Neural progenitor cell (in vitro differentiated cells): ENCODE data around the gene ANKDD1A. TPM values are rescaled to one million over a fixed set of nuclear protein-coding genes. Genes with fewer than 3 reads are reported as not detected.

ENCODE experiments used
- DNase-seq: peaks from one replicate; pipeline ENCODE4 v3.0.0-alpha.2; 2016; ENCODE audit warnings: low spot score
- H2AFZ ChIP-seq: fragments of 200-600 bp; sonication (generic); replicated peaks from 2 replicates; pipeline ENCODE4 v1.6.1; 2016; ENCODE audit warnings: antibody characterized with exemption
- H3F3A ChIP-seq: fragments of 200-600 bp; sonication (generic); 2 replicates; pipeline ENCODE4 v1.6.1; 2016; ENCODE audit warnings: antibody characterized with exemption, low read depth
- H3K27ac ChIP-seq: fragments of 200-600 bp; sonication (generic); 2 replicates; pipeline ENCODE4 v1.5.1; 2016; ENCODE audit warnings: mild to moderate bottlenecking
- H3K27me3 ChIP-seq: fragments of 200-600 bp; sonication (generic); 2 replicates; pipeline ENCODE4 v1.6.1; 2016; ENCODE audit warnings: mild to moderate bottlenecking, moderate library complexity
- H3K36me3 ChIP-seq: fragments of 200-600 bp; sonication (generic); 2 replicates; pipeline ENCODE4 v1.5.1; 2016
- H3K4me1 ChIP-seq: fragments of 200-600 bp; sonication (generic); 2 replicates; pipeline ENCODE4 v1.6.1; 2016; ENCODE audit warnings: mixed run types
- H3K4me2 ChIP-seq: fragments of 200-600 bp; sonication (generic); 2 replicates; pipeline ENCODE4 v1.6.1; 2016
- H3K4me3 ChIP-seq: fragments of 200-600 bp; sonication (generic); 2 replicates; pipeline ENCODE4 v1.5.1; 2016
- H3K79me2 ChIP-seq: fragments of 200-600 bp; sonication (generic); 2 replicates; pipeline ENCODE4 v1.6.1; 2016; ENCODE audit warnings: low read depth
- H3K9ac ChIP-seq: fragments of 200-600 bp; sonication (generic); 2 replicates; pipeline ENCODE4 v1.6.1; 2016
- H3K9me3 ChIP-seq: fragments of 200-600 bp; sonication (generic); 2 replicates; pipeline ENCODE4 v1.5.1; 2016; ENCODE audit warnings: low read depth
- H4K20me1 ChIP-seq: fragments of 200-600 bp; sonication (generic); 2 replicates; pipeline ENCODE4 v1.6.1; 2016; ENCODE audit warnings: low read depth
- H3K27ac Mint-ChIP-seq: 3 replicates; pipeline ENCODE4 v1.8.0; 2021; ENCODE audit warnings: mixed read lengths
- H3K27me3 Mint-ChIP-seq: 2 replicates; pipeline ENCODE4 v1.8.0; 2022; ENCODE audit warnings: low read depth, mild to moderate bottlenecking, inconsistent platforms, moderate library complexity, mixed read lengths; ENCODE audit not compliant: insufficient read depth
- H3K36me3 Mint-ChIP-seq: 3 replicates; pipeline ENCODE4 v1.8.0; 2021; ENCODE audit warnings: mixed read lengths
- H3K4me1 Mint-ChIP-seq: 3 replicates; pipeline ENCODE4 v1.8.0; 2021; ENCODE audit warnings: mixed read lengths
- H3K4me3 Mint-ChIP-seq: 3 replicates; pipeline ENCODE4 v1.8.0; 2021; ENCODE audit warnings: mild to moderate bottlenecking, moderate library complexity, mixed read lengths
- H3K9me3 Mint-ChIP-seq: 3 replicates; pipeline ENCODE4 v1.8.0; 2020; ENCODE audit warnings: mixed read lengths
- EZH2 ChIP-seq: fragments of 200-600 bp; sonication (generic); IDR thresholded peaks from 2 replicates; pipeline ENCODE4 v1.6.1; 2017; ENCODE audit warnings: antibody characterized with exemption, mild to moderate bottlenecking, moderate library complexity
- EZH2phosphoT487 ChIP-seq: fragments of 200-600 bp; sonication (generic); IDR thresholded peaks from 2 replicates; pipeline ENCODE4 v1.6.1; 2017; ENCODE audit warnings: antibody characterized with exemption
- total RNA-seq: library from RNA; depleted of rRNA; stranded (reverse); fragments of >200 nt; gene quantifications from 2 replicates; pipeline ENCODE4 v1.2.3, GENCODE V29; 2015; ENCODE audit warnings: low replicate concordance
- TF ChIP-seq, protein P1 (sequence below): fragments of 200-600 bp; sonication (generic); IDR thresholded peaks from 2 replicates; pipeline ENCODE4 v1.5.1; 2017; ENCODE audit warnings: antibody characterized with exemption, mild to moderate bottlenecking

ANKDD1A gene
- total RNA-seq, 1 donor from 2014 or later = 6.1 TPM

DNA sequence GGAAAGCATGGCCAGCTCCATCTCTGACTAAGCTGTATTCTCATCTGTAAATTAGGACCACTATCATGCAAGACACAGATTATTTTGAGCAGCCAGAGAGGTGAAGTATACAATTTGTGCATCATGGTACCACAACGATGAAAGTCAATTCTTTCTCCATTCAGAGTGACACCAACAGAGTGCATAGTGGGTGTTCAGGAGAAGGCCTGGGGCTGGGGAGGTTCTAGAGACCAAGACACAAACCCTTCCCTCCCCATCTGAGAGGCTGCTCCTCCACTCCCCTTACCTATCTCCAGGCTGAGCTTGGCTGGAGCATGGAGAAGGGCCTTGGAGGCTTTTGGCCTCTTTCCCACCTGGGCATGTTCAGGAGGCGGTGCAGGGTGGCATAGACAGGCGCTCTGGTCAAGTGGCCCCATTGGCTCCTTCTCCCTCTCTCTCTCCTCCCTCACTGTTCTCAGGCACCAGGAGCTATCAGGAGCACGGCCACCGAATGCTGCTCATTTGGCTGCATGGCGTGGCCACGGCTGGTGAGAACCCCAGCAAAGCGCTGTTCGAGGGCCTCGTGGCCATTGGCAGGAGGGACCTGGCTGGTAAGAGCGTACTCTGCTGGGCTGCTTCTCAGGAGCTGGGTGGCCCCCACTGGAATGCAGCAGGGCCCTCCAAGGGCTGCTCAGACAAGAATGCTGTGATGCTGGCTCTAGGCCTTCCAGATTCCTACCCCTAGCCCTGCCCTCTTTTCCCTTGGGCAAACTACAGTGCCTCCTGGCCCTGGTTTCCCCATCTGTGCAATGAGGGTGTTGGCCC, 37.9 kb downstream of the ANKDD1A start:
- peaks cover 5% of the 10 kb centered on the region for H3F3A ChIP-seq
- H3K27me3 ChIP-seq = no peaks in the 10 kb centered on the region
- Mint-ChIP-seq H3K4me1 (no peaks in the 10 kb centered on the region), H3K27ac (no peak overlapping the region), H3K4me3 (no peak overlapping the region), H3K36me3 (peaks cover 1% of the 10 kb centered on the region), H3K9me3 (peaks cover 14% of the 10 kb centered on the region), H3K27me3 (peaks cover 5% of the 10 kb centered on the region)
- DNase-seq = no peak
- H3K4me1 ChIP-seq = no peaks in the 10 kb centered on the region
- H4K20me1 ChIP-seq = no peaks in the 10 kb centered on the region
- no peak overlapping the region for H3K9ac ChIP-seq
- no peak overlapping the region for H3K4me2 ChIP-seq
- H3K79me2 ChIP-seq = no peaks in the 10 kb centered on the region
- H3K27ac ChIP-seq = no peak overlapping the region
- H3K9me3 ChIP-seq = no peaks in the 10 kb centered on the region
- H2AFZ ChIP-seq = no peak overlapping the region
- no peaks in the 10 kb centered on the region for H3K36me3 ChIP-seq
- no peak for TF ChIP-seq EZH2
- TF ChIP-seq, protein P1, sequence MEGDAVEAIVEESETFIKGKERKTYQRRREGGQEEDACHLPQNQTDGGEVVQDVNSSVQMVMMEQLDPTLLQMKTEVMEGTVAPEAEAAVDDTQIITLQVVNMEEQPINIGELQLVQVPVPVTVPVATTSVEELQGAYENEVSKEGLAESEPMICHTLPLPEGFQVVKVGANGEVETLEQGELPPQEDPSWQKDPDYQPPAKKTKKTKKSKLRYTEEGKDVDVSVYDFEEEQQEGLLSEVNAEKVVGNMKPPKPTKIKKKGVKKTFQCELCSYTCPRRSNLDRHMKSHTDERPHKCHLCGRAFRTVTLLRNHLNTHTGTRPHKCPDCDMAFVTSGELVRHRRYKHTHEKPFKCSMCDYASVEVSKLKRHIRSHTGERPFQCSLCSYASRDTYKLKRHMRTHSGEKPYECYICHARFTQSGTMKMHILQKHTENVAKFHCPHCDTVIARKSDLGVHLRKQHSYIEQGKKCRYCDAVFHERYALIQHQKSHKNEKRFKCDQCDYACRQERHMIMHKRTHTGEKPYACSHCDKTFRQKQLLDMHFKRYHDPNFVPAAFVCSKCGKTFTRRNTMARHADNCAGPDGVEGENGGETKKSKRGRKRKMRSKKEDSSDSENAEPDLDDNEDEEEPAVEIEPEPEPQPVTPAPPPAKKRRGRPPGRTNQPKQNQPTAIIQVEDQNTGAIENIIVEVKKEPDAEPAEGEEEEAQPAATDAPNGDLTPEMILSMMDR = no peak
- no peak for TF ChIP-seq EZH2phosphoT487
- no peak overlapping the region for H3K4me3 ChIP-seq

DNA sequence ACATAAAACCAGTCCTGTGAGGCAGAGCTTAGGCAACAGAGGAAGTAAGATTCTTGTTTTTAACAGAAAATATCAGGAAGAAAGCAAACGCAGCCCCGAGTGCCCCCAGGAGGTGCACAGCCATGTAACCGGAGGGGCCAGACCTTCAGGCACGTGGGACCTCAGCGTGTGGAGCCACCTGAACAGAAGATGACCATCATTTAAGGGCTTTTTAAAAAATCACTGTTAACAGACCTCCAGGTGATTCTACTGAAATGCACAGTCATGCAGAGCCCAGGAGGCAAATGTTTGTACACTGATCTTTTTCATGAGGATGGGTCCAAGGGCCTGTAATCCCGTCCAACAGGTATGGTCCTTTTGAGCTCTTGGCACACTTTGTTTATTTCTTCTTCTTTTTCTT, 39.2 kb downstream of the ANKDD1A start:
- no peak for DNase-seq
- no peak overlapping the region for H3K4me2 ChIP-seq
- no peak overlapping the region for H3K4me3 ChIP-seq
- no peaks in the 10 kb centered on the region for H3K9me3 ChIP-seq
- Mint-ChIP-seq H3K4me3 (no peak overlapping the region), H3K27me3 (peaks cover 8% of the 10 kb centered on the region), H3K36me3 (peaks cover 11% of the 10 kb centered on the region), H3K27ac (no peak overlapping the region), H3K9me3 (peaks cover 18% of the 10 kb centered on the region), H3K4me1 (no peaks in the 10 kb centered on the region)
- H3K27me3 ChIP-seq = no peaks in the 10 kb centered on the region
- H3K79me2 ChIP-seq = no peaks in the 10 kb centered on the region
- no peaks in the 10 kb centered on the region for H3K36me3 ChIP-seq
- H3K27ac ChIP-seq = no peak overlapping the region
- H4K20me1 ChIP-seq = no peaks in the 10 kb centered on the region
- TF ChIP-seq EZH2 (no peak), EZH2phosphoT487 (no peak)
- TF ChIP-seq, protein P1 = no peak
- H2AFZ ChIP-seq = no peak overlapping the region
- no peaks in the 10 kb centered on the region for H3K4me1 ChIP-seq
- peaks cover 5% of the 10 kb centered on the region for H3F3A ChIP-seq
- H3K9ac ChIP-seq = no peak overlapping the region

DNA sequence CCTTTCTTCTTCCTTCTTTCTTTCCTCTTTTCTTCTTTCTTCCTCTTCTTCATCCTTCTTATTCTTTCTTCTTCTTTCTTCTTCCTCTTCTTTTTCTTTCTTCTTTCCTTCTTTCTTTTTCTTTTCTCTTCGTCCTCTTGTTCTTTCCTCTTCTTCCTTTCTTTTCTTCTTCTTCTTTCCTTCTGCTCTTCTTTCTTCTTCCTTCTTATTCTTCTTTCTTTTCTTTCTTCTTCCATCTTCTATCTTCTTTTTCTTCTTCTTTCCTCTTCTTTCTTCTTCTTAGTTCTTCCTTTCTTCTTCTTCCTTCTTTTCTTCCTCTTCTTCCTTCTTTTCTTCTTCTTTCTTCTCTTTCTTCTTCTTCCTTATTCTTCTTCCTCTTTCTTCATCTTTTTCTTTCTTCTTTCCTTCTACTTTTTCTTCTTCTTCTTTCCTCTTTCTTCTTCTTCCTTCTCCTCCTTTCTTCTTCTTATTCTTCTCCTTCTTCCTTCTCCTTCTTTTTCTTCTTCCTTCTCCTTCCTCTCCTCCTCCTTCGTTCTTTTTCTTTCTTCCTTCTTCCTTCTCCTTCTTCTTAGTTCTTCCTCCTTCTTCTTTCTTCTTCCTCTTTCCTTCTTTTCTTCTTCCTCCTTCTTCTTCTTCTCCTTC, 40.2 kb downstream of the ANKDD1A start:
- Histone ChIP-seq H3K4me2 (no peak overlapping the region), H3K4me1 (no peaks in the 10 kb centered on the region), H3K27ac (no peak overlapping the region), H3K9ac (no peak overlapping the region), H3K9me3 (no peaks in the 10 kb centered on the region), H3K36me3 (no peaks in the 10 kb centered on the region), H4K20me1 (no peaks in the 10 kb centered on the region), H2AFZ (no peak overlapping the region), H3K4me3 (no peak overlapping the region), H3K27me3 (no peaks in the 10 kb centered on the region), H3K79me2 (no peaks in the 10 kb centered on the region), H3F3A (no peaks in the 10 kb centered on the region)
- Mint-ChIP-seq H3K4me1 (no peaks in the 10 kb centered on the region), H3K4me3 (no peak overlapping the region), H3K9me3 (peaks cover 18% of the 10 kb centered on the region), H3K27me3 (peaks cover 8% of the 10 kb centered on the region), H3K36me3 (peaks cover 13% of the 10 kb centered on the region), H3K27ac (no peak overlapping the region)
- no peak for DNase-seq
- TF ChIP-seq, protein P1 = no peak
- no peak for TF ChIP-seq EZH2phosphoT487
- TF ChIP-seq EZH2 = no peak
